SK-N-SH treated with all-trans-retinoic acid at 6 μM for 48 hours (cell line): ENCODE results near the gene AKAP12.

Source experiments
- ARNTL ChIP-seq: fragments of 450-650 bp; formaldehyde crosslinking; IDR thresholded peaks from 2 replicates; pipeline ENCODE4 v1.5.0; 2020; ENCODE audit warnings: low read depth, mild to moderate bottlenecking, moderate library complexity, borderline replicate concordance
- BACH2 ChIP-seq: fragments of 250-450 bp; sonication (Bioruptor Pico); IDR thresholded peaks from 2 replicates; pipeline ENCODE4 v1.9.0; 2021; ENCODE audit warnings: mild to moderate bottlenecking, borderline replicate concordance
- CSRNP3 ChIP-seq: fragments of 250-450 bp; sonication (Bioruptor Pico); IDR thresholded peaks from 2 replicates; pipeline ENCODE4 v1.5.1; 2021; ENCODE audit warnings: mild to moderate bottlenecking, moderate library complexity
- OSR1 ChIP-seq: fragments of 250-450 bp; sonication (Bioruptor Pico); IDR thresholded peaks from 2 replicates; pipeline ENCODE4 v1.8.0; 2022; ENCODE audit warnings: moderate library complexity, mild to moderate bottlenecking, inconsistent platforms
- PATZ1 ChIP-seq: fragments of 250-450 bp; sonication (Bioruptor Pico); IDR thresholded peaks from 2 replicates; pipeline ENCODE4 v1.8.0; 2020; ENCODE audit warnings: mild to moderate bottlenecking, moderate library complexity, borderline replicate concordance
- RARB ChIP-seq: fragments of 250-450 bp; sonication (Bioruptor Pico); IDR thresholded peaks from 2 replicates; pipeline ENCODE4 v1.8.0; 2021; ENCODE audit warnings: mild to moderate bottlenecking, moderate library complexity
- TOX ChIP-seq: fragments of 250-450 bp; sonication (Bioruptor Pico); IDR thresholded peaks from 2 replicates; pipeline ENCODE4 v1.8.0; 2021; ENCODE audit warnings: mild to moderate bottlenecking, moderate library complexity, borderline replicate concordance
- ZFP3 ChIP-seq: fragments of 250-450 bp; sonication (Bioruptor Pico); IDR thresholded peaks from 2 replicates; pipeline ENCODE4 v1.5.0; 2020; ENCODE audit warnings: mild to moderate bottlenecking, moderate library complexity
- ZFP30 ChIP-seq: fragments of 450-650 bp; formaldehyde crosslinking; IDR thresholded peaks from 2 replicates; pipeline ENCODE4 v1.5.0; 2022; ENCODE audit warnings: mild to moderate bottlenecking, moderate library complexity

- no peak for TF ChIP-seq PATZ1
- TF ChIP-seq OSR1 (CRISPR knock-in tag): no peak
- TF ChIP-seq RARB: no peak
- no peak for TF ChIP-seq ZFP3
- no peak for TF ChIP-seq BACH2 (CRISPR knock-in tag)
- TF ChIP-seq CSRNP3 (CRISPR knock-in tag): no peak
- no peak for TF ChIP-seq TOX (CRISPR knock-in tag)
- TF ChIP-seq ARNTL (CRISPR knock-in tag): no peak
- TF ChIP-seq ZFP30 (CRISPR knock-in tag): no peak
Observed at GRCh38 chr6:151276112-151276740, 36.5 kb downstream of the AKAP12 start.
